Epithelial cell of proximal tubule (primary cell): ENCODE measurements around the gene NUDT16L1. TPM values are rescaled to one million over a fixed set of nuclear protein-coding genes. Genes with fewer than 3 reads are reported as not detected.

ENCODE experiments used
- DNase-seq: peaks from one replicate; pipeline ENCODE4 v3.0.0-alpha.2; 2011; ENCODE audit warnings: low read depth
- H3K4me3 ChIP-seq: 2 replicates; pipeline ENCODE4 v1.5.1; 2011; ENCODE audit warnings: low read depth, mild to moderate bottlenecking, low read length
- total RNA-seq: library from RNA; depleted of rRNA; stranded (reverse); fragments of >200 nt; gene quantifications from 2 replicates; pipeline ENCODE4 v1.2.3, GENCODE V29; 2015
- TF ChIP-seq, protein P1 (sequence below): conservative IDR thresholded peaks from 2 replicates; pipeline ENCODE4 v1.5.1; 2012; ENCODE audit warnings: low read depth, mild to moderate bottlenecking, low read length

The NUDT16L1 gene
- total RNA-seq, 1 donor from 2014 or later = 23.8 TPM

DNA sequence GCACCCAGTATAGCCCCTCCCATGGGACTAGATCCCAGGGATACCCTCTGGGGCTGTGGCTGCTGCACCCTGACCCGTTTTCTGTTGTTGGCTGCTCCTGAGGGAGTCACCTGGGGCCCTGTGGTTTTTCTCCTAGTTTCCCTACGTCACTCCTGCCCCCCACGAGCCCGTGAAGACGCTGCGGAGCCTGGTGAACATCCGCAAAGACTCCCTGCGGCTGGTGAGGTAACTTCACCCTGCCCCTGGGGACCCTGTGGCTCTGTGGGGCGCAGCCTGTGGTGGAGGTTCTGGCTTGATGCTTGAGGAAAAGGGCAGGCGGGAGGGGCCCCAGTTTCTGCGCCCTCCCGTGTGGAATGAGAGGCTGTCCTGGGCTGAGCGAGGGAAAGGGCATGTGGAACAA, 41.5 kb upstream of the NUDT16L1 start:
- no peak for DNase-seq
- TF ChIP-seq, protein P1, sequence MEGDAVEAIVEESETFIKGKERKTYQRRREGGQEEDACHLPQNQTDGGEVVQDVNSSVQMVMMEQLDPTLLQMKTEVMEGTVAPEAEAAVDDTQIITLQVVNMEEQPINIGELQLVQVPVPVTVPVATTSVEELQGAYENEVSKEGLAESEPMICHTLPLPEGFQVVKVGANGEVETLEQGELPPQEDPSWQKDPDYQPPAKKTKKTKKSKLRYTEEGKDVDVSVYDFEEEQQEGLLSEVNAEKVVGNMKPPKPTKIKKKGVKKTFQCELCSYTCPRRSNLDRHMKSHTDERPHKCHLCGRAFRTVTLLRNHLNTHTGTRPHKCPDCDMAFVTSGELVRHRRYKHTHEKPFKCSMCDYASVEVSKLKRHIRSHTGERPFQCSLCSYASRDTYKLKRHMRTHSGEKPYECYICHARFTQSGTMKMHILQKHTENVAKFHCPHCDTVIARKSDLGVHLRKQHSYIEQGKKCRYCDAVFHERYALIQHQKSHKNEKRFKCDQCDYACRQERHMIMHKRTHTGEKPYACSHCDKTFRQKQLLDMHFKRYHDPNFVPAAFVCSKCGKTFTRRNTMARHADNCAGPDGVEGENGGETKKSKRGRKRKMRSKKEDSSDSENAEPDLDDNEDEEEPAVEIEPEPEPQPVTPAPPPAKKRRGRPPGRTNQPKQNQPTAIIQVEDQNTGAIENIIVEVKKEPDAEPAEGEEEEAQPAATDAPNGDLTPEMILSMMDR = no peak

DNA sequence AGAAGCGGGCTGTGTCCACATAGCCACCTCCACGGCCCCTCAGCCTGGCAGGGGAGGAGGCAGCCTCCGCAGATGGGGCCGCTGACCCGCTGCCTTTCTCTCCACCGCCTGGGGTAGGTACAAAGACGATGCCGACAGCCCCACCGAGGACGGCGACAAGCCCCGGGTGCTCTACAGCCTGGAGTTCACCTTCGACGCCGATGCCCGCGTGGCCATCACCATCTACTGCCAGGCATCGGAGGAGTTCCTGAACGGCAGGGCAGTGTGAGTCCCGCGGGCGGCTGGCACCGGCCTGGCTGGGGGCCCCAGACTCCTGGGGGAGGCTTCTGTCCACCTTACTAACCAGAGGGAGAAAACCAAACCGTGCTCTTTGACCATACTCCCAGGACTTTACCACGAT, 40.8 kb upstream of the NUDT16L1 start:
- TF ChIP-seq, protein P1 = no peak
- no peak overlapping the region for H3K4me3 ChIP-seq

More for the DNA sequence above, 41.5 kb upstream of the NUDT16L1 start:
- H3K4me3 ChIP-seq = no peak overlapping the region

DNA sequence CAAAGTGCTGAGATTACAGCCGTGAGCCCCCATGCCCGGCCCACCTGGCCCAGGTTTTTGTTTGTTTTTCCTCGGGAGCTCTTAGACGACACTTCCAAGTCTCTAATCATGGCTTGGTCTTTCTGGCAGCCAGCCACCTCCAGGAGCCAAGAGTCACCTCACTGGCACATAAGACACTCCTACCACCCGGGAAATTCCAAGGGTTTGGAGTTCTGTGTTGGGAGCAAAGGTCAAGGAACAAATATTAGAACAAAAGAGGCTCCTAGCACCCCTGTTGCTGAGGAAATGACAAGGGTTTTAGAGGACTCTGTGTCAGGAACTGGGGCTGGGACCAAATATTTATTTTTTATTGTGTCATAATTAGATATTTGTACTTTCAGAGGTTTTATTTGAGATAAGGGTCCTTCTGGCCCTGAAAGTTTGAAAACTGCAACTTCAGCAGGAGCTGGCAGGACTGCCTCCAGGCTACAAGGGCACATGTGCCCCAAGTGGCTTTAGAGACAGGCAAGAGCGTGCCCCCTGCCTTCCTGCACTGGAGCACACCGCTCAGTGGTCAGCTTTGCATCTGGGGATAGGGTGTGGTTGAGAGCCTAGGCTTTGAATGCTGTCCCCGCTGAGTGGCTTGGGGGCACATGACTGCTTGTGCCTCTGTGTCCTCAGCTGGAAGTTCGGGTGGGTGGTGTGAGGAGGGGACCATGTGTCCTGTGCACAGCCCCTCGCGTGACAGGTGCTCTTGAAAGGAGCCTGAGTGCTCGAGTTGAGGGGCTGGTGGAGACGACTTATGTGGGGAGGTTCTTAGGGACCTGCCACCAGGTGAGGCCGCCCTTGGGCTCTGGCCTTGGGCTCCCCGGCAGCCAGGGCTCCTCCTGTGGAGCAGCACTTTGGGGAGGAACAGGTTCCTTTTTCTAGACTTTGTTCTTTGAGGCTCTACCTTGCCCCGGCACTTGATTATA, 39.1 kb upstream of the NUDT16L1 start:
- H3K4me3 ChIP-seq = no peak overlapping the region
- peak; percentile 44 for DNase-seq
- TF ChIP-seq, protein P1 = no peak

More for the DNA sequence above, 40.8 kb upstream of the NUDT16L1 start:
- DNase-seq = no peak

DNA sequence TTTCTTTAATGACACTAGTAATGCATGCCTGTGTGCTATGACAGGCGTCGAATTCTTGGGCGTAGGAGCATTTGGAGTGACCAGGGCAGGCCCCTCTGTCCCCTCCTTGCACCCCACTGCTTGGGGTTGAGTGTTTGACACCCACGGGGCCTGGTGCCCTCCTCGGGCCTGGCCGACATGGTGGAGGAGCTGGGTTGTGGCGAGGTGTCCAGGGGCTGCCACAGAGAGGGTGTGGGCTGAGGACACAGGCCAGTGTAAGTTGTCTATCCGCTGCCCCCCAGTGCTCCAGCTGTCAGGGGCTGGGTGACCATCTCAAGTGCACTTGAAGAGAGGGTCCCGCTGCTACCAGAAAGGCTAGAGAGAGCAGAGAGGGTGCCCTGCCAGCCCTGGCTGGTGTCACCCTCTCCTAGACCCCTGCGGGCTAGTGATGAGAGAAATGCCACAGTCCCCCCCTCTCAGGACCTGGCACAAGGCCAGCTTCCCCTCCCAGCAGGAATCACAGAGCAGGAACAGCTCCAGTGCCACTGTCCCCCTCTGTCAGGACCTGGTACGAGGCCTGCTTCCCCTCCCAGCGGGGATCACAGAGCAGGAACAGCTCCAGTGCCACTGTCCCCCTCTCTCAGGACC, 38.3 kb upstream of the NUDT16L1 start:
- no peak for DNase-seq
- no peak overlapping the region for H3K4me3 ChIP-seq
- TF ChIP-seq, protein P1 = no peak

DNA sequence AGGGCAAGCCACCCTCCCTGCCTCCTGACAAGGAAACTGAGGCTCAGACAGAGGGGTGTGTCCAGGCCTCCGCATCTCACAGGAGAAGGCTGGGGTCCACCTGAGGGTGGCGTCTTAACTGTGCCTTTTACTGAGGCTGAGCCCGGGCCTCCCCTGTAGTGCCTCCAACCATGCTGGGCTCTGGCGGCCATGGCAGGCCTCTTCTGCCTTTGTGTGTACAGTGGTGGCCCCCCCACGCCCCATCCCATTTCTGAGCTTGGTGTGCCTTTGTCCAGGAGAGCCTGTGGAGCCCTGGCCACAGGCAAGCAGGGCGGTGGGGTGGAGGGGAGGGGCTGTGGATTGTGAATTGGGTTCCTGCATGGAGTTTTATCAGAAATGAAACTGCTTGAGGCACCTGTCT, 37.6 kb upstream of the NUDT16L1 start:
- TF ChIP-seq, protein P1 = no peak
- no peak overlapping the region for H3K4me3 ChIP-seq
- DNase-seq = no peak

DNA sequence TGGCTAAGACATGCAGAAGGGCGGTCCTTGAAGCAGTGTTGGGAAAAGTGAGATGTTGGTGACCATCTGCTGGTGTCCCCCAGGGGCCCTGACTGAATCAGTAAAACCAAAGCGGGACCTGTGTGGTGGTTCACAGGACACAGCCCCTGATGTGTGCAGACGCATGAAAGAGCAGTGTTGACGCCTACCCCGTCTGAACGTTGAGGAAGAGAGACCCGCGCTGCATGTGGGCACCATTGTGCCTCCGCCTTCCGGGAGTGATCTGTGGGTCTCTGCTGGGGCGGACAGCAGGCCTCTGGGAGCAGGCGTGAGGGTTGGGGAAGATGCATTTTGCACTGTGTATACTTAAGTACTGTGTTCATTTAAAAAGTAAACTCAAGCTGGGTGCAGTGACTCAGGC, 37.1 kb upstream of the NUDT16L1 start:
- H3K4me3 ChIP-seq = no peak overlapping the region
- DNase-seq = no peak
- TF ChIP-seq, protein P1 = no peak
